Measurements from ENCODE around the gene SLC2A11.

- TF ChIP-seq CTCF (conservative IDR thresholded peaks at IDR 0.05 in 1 of 2, IDR thresholded peaks at IDR 0.05 in 1 of 2; ENCODE audit: low read depth in 1 of 2, low read length in 2 of 2) (no peak), EZH2 (IDR thresholded peaks at IDR 0.05; ENCODE audit: low read length, missing control alignments) (no peak)
These were observed 1.5 kb downstream of the SLC2A11 start for GRCh38 chr22:23859201-23859600.
